Endothelial cell of umbilical vein (primary cell): ENCODE measurements around the gene LHX3. TPM values are rescaled to one million over a fixed set of nuclear protein-coding genes. Genes with fewer than 3 reads are reported as not detected.

Experiments used
- BruUV-seq: library from RNA; stranded (reverse); fragments of 400-500 nt; replicated peaks from 2 replicates; lab custom pipeline; 2021; lab: Mats Ljungman, UMichigan
- CTCF ChIA-PET: fragments of 300-600, 350-600 bp; sonication (Branson Sonifier 250); formaldehyde crosslinking; loops from one replicate; lab custom pipeline; 2021; ENCODE audit warnings: antibody characterized with exemption, inconsistent platforms; lab: Charles Lee
- POLR2A ChIA-PET: fragments of 300-600, 350-600 bp; sonication (Branson Sonifier 250); formaldehyde crosslinking; loops from one replicate; lab custom pipeline; 2021; ENCODE audit warnings: antibody characterized with exemption, inconsistent platforms; lab: Charles Lee
- DNase-seq: peaks from one replicate; pipeline ENCODE4 v3.0.0-alpha.2; 2011; ENCODE audit warnings: low read depth, low spot score
- FAIRE-seq: peaks from 2 replicates; lab custom pipeline; 2011; peaks lifted over from hg19 to GRCh38; lab: Jason Lieb, UNC
- H2AFZ ChIP-seq: 2 replicates; pipeline ENCODE4 v1.6.0; 2012; ENCODE audit warnings: low read depth, low read length, control low read depth, inconsistent platforms
- H3K27ac ChIP-seq: 2 replicates; pipeline ENCODE4 v1.5.1; 2011; ENCODE audit warnings: low read depth, mild to moderate bottlenecking, control low read depth, low read length, moderate library complexity; ENCODE audit not compliant: insufficient read depth
- H3K27me3 ChIP-seq, 2 experiments: 2 replicates each; pipeline versions ENCODE4 v1.6.0 to v1.6.1; 2011; ENCODE audit warnings: low read length in 2 of 2, mixed read lengths in 1 of 2; ENCODE audit not compliant: control insufficient read depth in 2 of 2, insufficient read depth in 2 of 2
- H3K36me3 ChIP-seq, 2 experiments: 2 replicates in 1 of 2; 3 replicates in 1 of 2; pipeline ENCODE4 v1.5.1; 2011; ENCODE audit warnings: low read length in 2 of 2, mild to moderate bottlenecking in 1 of 2, moderate library complexity in 1 of 2; ENCODE audit not compliant: control insufficient read depth in 2 of 2, insufficient read depth in 2 of 2; ENCODE audit errors: extremely low read depth in 1 of 2
- H3K4me1 ChIP-seq: 3 replicates; pipeline ENCODE4 v1.5.1; 2011; ENCODE audit warnings: mild to moderate bottlenecking, low read length; ENCODE audit not compliant: control insufficient read depth, insufficient read depth; ENCODE audit errors: extremely low read depth
- H3K4me2 ChIP-seq: 2 replicates; pipeline ENCODE4 v1.6.1; 2011; ENCODE audit warnings: low read length, control low read depth, mixed read lengths; ENCODE audit not compliant: insufficient read depth
- H3K4me3 ChIP-seq, 3 experiments: fragments of 200-600 bp in 1 of 3; sonication (generic), shearing (Covaris generic) in 1 of 3; replicated peaks in 1 of 3; 2 replicates each; pipeline ENCODE4 v1.5.1; 2011 to 2016; ENCODE audit warnings: control low read depth in 3 of 3, low read length in 3 of 3, mild to moderate bottlenecking in 2 of 3, inconsistent platforms in 1 of 3, low read depth in 1 of 3, moderate library complexity in 1 of 3; ENCODE audit not compliant: insufficient read depth in 1 of 3
- H3K79me2 ChIP-seq: 2 replicates; pipeline ENCODE4 v1.6.0; 2012; ENCODE audit warnings: low read length, inconsistent platforms; ENCODE audit not compliant: control insufficient read depth, insufficient read depth
- H3K9ac ChIP-seq: replicated peaks from 2 replicates; pipeline ENCODE3; 2011; ENCODE audit warnings: low read length, control low read depth; ENCODE audit not compliant: insufficient read depth; ENCODE audit errors: extremely low read depth
- H3K9me1 ChIP-seq: replicated peaks from 3 replicates; pipeline ENCODE4 v1.6.0; 2011; ENCODE audit warnings: mild to moderate bottlenecking, low read length; ENCODE audit not compliant: control insufficient read depth, insufficient read depth; ENCODE audit errors: extremely low read depth
- H3K9me3 ChIP-seq: replicated peaks from 2 replicates; pipeline ENCODE4 v1.5.1; 2012; ENCODE audit warnings: low read length, inconsistent platforms; ENCODE audit not compliant: control insufficient read depth, insufficient read depth
- H4K20me1 ChIP-seq: replicated peaks from 2 replicates; pipeline ENCODE3; 2011; ENCODE audit warnings: mild to moderate bottlenecking, low read length; ENCODE audit not compliant: control insufficient read depth, insufficient read depth; ENCODE audit errors: extremely low read depth
- EZH2 ChIP-seq: IDR thresholded peaks from 2 replicates; pipeline ENCODE4 v1.6.1; 2012; ENCODE audit warnings: borderline replicate concordance, low read depth, mild to moderate bottlenecking, moderate library complexity, low read length, inconsistent platforms; ENCODE audit not compliant: severe bottlenecking
- FOS ChIP-seq: IDR thresholded peaks from 2 replicates; pipeline ENCODE4 v1.6.1; 2011; ENCODE audit warnings: mild to moderate bottlenecking, low read length, moderate library complexity, borderline replicate concordance; ENCODE audit not compliant: insufficient read depth
- GATA2 ChIP-seq: IDR thresholded peaks from 2 replicates; pipeline ENCODE4 v1.7.0; 2011; ENCODE audit warnings: low read depth, mild to moderate bottlenecking, moderate library complexity, mixed read lengths, low read length; ENCODE audit not compliant: insufficient read length, insufficient read depth
- JUN ChIP-seq: IDR thresholded peaks from 2 replicates; pipeline ENCODE4 v1.6.1; 2011; ENCODE audit warnings: borderline replicate concordance, low read depth; ENCODE audit not compliant: insufficient read length, insufficient read depth
- MYC ChIP-seq: IDR thresholded peaks from one replicate; pipeline ENCODE4 v1.6.1; 2011; ENCODE audit warnings: mild to moderate bottlenecking, low read depth, low read length
- POLR2A ChIP-seq: IDR thresholded peaks from 2 replicates; pipeline ENCODE4 v1.6.1; 2012; ENCODE audit warnings: low read depth, mild to moderate bottlenecking, control low read depth, low read length
- POLR2AphosphoS5 ChIP-seq: IDR thresholded peaks from 2 replicates; pipeline ENCODE4 v1.6.1; 2012; ENCODE audit warnings: low read depth, mild to moderate bottlenecking, control low read depth, low read length, moderate library complexity; ENCODE audit not compliant: insufficient read depth
- dilution Hi-C: fragments of 300-500 bp; cut with MboI; formaldehyde crosslinking; loops from one replicate; pipeline ENCODE4 v1.15.0; 2019; ENCODE audit warnings: low sequenced_read_pairs; ENCODE audit not compliant: extremely low pct_ligation_motif_present
- intact Hi-C: fragments of 100-400 bp; cut with micrococcal nuclease; formaldehyde crosslinking; loops from one replicate; pipeline ENCODE4 v1.10.0; 2022
- polyA plus RNA-seq, 4 experiments: library from polyadenylated mRNA; depleted of rRNA in 3 of 4; stranded (reverse) in 3 of 4; unstranded in 1 of 4; fragments of >200 nt; gene quantifications; 2 replicates each; pipeline versions ENCODE4 v1.2.1 to v1.2.3, GENCODE V29; 2011 to 2012; ENCODE audit warnings: missing spikeins in 1 of 4
- total RNA-seq: library from RNA; stranded (reverse); gene quantifications from 2 replicates; pipeline ENCODE4 v1.2.3, GENCODE V29; 2021
- TF ChIP-seq, protein P1 (sequence below), 2 donors: IDR thresholded peaks; 1 replicate in 1 of 2; 2 replicates in 1 of 2; pipeline ENCODE4 v1.5.1; 2011; ENCODE audit warnings: low read length in 2 of 2, mild to moderate bottlenecking in 2 of 2, moderate library complexity in 2 of 2, control low read depth in 1 of 2, inconsistent platforms in 1 of 2, low read depth in 1 of 2; ENCODE audit not compliant: insufficient read depth in 1 of 2; ENCODE audit errors: extremely low read depth in 1 of 2
- TF ChIP-seq, protein P2 (sequence below): IDR thresholded peaks from 2 replicates; pipeline ENCODE4 v1.6.1; 2011; ENCODE audit not compliant: insufficient read depth, insufficient read length

LHX3 gene
- total and polyA plus RNA-seq, 2 donors (not counting 3 experiments of a cell fraction or from before 2014, with no cell fraction given), result not detected

DNA sequence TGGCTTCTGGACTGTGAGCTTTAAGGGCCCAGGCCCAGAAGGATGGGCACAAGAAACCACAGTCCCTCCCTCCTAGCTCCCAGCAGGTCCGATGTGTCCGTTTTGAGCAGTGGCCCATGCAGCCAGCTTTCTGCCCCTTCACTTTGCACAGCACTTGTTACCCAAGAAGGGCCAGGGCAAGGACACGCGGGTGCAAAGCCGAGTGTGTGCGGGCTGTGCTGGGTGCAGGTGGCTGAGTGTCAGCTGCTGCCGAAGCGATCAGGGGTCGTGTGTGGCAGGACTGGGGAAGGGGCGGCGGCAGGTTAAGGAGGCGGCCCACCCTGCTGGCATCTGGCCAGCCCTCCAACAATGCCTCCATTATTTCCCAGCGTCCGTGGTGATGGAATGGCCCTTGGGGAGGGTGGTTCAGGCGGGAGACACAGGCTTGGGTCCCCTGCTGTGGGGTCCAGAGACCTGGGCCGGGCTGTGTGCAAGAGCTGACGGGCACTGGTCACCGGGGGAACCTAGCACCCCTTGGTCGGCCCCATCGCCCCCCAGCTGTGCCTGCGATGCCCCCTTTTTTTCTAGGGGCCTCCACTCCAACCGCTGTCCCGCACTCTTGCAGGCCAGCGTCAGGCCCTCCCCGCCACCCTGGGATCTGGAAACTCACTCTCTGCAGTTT is 653 bp downstream of the LHX3 start:
- no peak for DNase-seq
- H3K79me2 ChIP-seq, result no peaks in the 10 kb centered on the region
- TF ChIP-seq JUN (no peak), EZH2 (no peak), MYC (no peak), GATA2 (no peak), POLR2A (no peak), FOS (no peak), POLR2AphosphoS5 (no peak)
- TF ChIP-seq, protein P1, sequence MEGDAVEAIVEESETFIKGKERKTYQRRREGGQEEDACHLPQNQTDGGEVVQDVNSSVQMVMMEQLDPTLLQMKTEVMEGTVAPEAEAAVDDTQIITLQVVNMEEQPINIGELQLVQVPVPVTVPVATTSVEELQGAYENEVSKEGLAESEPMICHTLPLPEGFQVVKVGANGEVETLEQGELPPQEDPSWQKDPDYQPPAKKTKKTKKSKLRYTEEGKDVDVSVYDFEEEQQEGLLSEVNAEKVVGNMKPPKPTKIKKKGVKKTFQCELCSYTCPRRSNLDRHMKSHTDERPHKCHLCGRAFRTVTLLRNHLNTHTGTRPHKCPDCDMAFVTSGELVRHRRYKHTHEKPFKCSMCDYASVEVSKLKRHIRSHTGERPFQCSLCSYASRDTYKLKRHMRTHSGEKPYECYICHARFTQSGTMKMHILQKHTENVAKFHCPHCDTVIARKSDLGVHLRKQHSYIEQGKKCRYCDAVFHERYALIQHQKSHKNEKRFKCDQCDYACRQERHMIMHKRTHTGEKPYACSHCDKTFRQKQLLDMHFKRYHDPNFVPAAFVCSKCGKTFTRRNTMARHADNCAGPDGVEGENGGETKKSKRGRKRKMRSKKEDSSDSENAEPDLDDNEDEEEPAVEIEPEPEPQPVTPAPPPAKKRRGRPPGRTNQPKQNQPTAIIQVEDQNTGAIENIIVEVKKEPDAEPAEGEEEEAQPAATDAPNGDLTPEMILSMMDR (IDR thresholded peaks at IDR 0.05; ENCODE audit: extremely low read depth in 1 of 2, insufficient read depth in 1 of 2, low read depth in 1 of 2, low read length in 2 of 2), result no peak
- TF ChIP-seq, protein P2, sequence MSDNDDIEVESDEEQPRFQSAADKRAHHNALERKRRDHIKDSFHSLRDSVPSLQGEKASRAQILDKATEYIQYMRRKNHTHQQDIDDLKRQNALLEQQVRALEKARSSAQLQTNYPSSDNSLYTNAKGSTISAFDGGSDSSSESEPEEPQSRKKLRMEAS, result no peak
- CTCF ChIA-PET, result interaction anchor here (1.0 kb wide), 1 partner anchor 34 kb away, joined by 4 read pairs; no protein-coding TSS in a partner anchor
- H3K27ac ChIP-seq, result no peak overlapping the region
- no peak overlapping the region for H2AFZ ChIP-seq
- no peak for FAIRE-seq
- no peaks in the 10 kb centered on the region for H4K20me1 ChIP-seq
- no peak overlapping the region for H3K4me3 ChIP-seq
- H3K27me3 ChIP-seq, result peaks cover 42 to 54% of the 10 kb centered on the region in 2 experiments
- no TSS peak for BruUV-seq
- H3K9me1 ChIP-seq, result no peaks in the 10 kb centered on the region
- intact Hi-C loops (loop anchor here (10.0 kb wide), 1 partner anchor 49 kb away; no protein-coding TSS in a partner anchor), dilution Hi-C loops (no loop called here)
- no peaks in the 10 kb centered on the region for H3K9me3 ChIP-seq
- no peak overlapping the region for H3K9ac ChIP-seq
- H3K36me3 ChIP-seq, result no peaks in the 10 kb centered on the region
- H3K4me1 ChIP-seq, result no peaks in the 10 kb centered on the region
- no peak overlapping the region for H3K4me2 ChIP-seq
- POLR2A ChIA-PET, result no interaction called here
